PFSK-1 (cell line): Measurements from ENCODE around the gene LMO4.

ENCODE experiments used
- FOXP2 ChIP-seq: optimal IDR thresholded peaks from 2 replicates; pipeline ENCODE3; 2011; ENCODE audit warnings: borderline replicate concordance, control low read depth, inconsistent platforms; ENCODE audit not compliant: insufficient read depth; ENCODE audit errors: extremely low read length, extremely low read depth
- POLR2AphosphoS5 ChIP-seq: IDR thresholded peaks from 2 replicates; pipeline ENCODE4 v1.6.1; 2012; ENCODE audit warnings: low read depth, mild to moderate bottlenecking, control low read depth, low read length, moderate library complexity
- REST ChIP-seq, 2 experiments: IDR thresholded peaks; 2 replicates each; pipeline versions ENCODE4 v1.6.1 to v1.8.0; 2011 to 2012; ENCODE audit warnings: low read depth in 2 of 2, low read length in 2 of 2, control low read depth in 1 of 2, inconsistent platforms in 1 of 2, mild to moderate bottlenecking in 1 of 2, moderate library complexity in 1 of 2; ENCODE audit not compliant: insufficient read depth in 1 of 2
- SIN3A ChIP-seq: IDR thresholded peaks from 2 replicates; pipeline ENCODE4 v1.6.1; 2012; ENCODE audit warnings: mild to moderate bottlenecking, low read length, moderate library complexity, borderline replicate concordance; ENCODE audit not compliant: insufficient read depth

- no peak for TF ChIP-seq SIN3A
- TF ChIP-seq POLR2AphosphoS5: no peak
- TF ChIP-seq FOXP2: no peak
- no peak for TF ChIP-seq REST (IDR thresholded peaks at IDR 0.05; ENCODE audit: insufficient read depth in 1 of 2, low read depth in 2 of 2, low read length in 2 of 2)
Measured at GRCh38 chr1:87279966-87280535, 48.6 kb upstream of the LMO4 start.
